Dedifferentiated amniotic fluid mesenchymal stem cell (primary cell): Measurements from ENCODE around the gene C20orf144.
"Not testable (repeated sequence)": the region's sequence is repeated elsewhere in the genome, so short reads cannot be mapped to it uniquely, and the experiment has no call there.

ENCODE experiments used
- DNase-seq: peaks from one replicate; pipeline ENCODE4 v3.0.0-alpha.2; 2016; ENCODE audit errors: extremely low spot score

The C20orf144 gene

GRCh38 chr20:33662172-33662571, at the start of gene C20orf144:
Gene C20orf144, plus strand, starts transcription at chr20:33662327. Its CDS starts 19 bp downstream, at chr20:33662346.
- no peak for DNase-seq

GRCh38 chr20:33621717-33622400, 40.3 kb upstream of the C20orf144 start:
- DNase-seq = no peak

DNA sequence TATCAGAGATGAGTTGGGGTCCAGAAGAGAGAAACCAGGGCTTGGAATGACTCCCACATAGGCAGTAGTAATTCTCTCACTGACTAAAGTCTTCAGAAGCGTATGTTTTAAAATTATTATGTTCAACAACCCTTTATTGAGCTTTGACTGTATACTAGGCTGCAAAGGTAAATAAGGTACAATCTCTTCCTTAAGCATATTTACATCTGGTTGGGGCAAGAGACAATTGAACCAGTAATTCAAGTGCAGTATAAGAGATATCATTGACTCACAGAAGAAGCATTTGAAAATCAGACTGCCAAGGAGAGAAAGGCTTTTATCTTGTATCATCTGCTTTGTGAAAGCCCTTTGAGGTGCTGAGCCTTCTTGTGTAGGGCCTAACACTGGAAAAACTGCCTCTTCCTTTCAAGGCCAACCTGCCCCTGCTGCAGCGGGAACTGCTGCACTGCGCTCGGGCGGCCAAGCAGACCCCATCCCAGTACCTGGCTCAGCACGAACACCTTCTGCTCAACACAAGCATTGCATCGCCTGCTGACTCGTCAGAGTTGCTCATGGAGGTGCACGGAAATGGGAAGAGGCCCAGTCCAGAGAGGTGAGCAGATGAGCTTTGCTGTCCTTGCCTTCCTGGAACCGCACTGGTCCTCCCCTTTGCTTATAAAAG, 39.3 kb upstream of the C20orf144 start:
- DNase-seq = no peak

GRCh38 chr20:33624399-33624798, 37.7 kb upstream of the C20orf144 start:
- no peak for DNase-seq

GRCh38 chr20:33626190-33626589, 35.9 kb upstream of the C20orf144 start:
- DNase-seq = no peak

DNA sequence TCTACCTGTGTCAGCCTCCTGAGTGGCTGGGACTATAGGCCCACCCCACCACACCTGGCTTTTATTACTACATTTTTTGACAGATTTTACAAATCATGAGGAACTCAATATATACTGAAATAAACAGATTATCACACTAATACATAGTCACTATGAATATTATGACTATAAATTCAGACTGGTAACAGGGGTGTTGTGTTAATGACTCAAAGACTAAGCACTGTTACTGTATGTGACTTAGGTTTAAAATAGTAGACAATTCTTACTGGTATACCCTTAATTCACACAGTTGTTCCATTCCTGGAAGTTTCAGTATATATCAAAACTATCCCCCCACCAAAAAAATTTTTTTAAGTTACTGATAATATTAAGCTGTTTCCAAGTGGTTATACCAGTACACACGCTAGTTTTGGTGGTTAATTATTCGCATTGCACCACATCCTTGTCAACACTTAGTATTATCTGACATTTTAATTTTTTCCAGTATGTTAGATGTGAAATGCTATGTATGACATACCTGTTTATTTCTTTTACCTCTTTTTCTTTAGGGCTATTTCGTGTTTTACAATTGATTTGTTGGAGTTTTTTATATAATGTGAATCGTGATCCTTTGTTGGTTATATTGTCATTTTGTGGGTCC, 34.4 kb upstream of the C20orf144 start:
- DNase-seq = no peak

DNA sequence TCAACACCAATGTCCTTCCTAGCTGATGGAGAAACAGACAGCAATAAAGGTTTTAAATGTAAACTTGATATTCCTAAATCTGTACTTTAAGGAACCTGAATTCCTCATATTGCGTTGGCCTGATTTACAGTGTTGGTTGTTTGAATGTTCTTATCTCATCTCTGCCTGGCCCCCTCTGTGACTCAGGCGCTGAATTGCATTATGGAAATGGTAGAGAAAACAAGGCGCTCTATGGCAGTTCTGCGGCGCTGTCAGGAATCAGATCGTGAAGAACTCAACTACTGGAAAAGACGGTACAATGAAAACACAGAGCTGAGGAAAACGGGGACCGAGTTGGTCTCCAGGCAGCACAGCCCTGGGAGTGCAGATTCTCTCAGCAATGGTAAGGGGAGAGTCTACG, 32.6 kb upstream of the C20orf144 start:
- no peak for DNase-seq

DNA sequence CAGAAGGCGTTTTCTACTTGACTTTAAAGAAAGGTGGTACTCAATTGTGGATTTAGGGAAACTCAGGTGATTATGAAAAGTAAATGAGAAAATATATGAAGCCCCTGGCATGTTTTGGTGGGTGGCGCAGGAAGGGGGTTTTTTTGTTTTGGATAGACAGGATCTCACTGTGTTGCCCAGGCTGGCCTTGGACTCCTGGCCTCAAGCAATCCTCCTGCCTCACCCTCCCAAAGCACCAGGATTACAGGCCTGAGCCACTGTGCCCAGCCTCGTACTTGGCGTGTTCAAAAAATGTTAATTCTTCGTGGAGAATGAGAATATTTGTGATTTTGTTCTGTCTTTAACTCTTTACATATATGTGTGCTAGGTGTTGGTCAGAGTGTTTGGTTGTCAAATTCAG, 32.1 kb upstream of the C20orf144 start:
- no peak for DNase-seq

GRCh38 chr20:33630507-33630906, 31.6 kb upstream of the C20orf144 start:
- DNase-seq = no peak

GRCh38 chr20:33631910-33632309, 30.2 kb upstream of the C20orf144 start:
- DNase-seq = not testable (repeated sequence)

GRCh38 chr20:33635341-33635740, 26.8 kb upstream of the C20orf144 start:
- DNase-seq = no peak

- DNase-seq = no peak
These were observed 25.4 kb upstream of the C20orf144 start for GRCh38 chr20:33636776-33637175.

- DNase-seq = no peak
These were observed 21.8 kb upstream of the C20orf144 start for GRCh38 chr20:33640287-33640686.

DNA sequence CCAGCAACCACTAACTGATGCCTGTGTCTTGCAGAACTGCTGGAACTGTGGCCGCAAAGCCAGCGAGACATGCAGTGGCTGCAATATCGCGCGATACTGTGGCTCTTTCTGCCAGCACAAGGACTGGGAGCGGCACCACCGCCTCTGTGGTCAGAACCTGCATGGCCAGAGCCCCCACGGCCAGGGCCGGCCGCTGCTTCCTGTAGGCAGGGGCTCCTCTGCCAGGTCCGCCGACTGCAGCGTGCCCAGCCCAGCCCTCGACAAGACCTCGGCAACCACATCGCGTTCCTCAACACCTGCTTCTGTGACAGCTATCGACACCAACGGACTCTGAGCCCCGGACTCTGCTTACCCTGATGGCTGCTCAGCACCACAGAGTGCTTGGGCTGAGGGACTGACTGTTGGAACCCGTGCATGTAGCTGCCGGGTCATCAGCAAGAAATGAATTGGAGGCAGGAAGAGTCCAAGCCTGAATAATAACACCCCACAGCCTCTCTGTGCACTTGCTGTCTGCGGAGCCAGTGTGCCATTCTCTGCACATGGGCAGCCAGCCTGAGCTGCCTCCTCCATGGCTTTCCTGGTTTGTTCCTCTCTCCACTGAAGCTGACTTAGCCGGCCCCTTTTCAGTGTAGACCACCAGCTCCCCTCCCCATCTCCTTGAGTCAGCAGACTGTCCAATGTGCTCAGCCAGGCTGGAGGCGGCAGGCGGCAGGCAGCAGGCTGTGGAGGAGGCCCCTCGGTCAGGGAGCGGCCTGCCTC, 17.6 kb upstream of the C20orf144 start:
- no peak for DNase-seq

DNA sequence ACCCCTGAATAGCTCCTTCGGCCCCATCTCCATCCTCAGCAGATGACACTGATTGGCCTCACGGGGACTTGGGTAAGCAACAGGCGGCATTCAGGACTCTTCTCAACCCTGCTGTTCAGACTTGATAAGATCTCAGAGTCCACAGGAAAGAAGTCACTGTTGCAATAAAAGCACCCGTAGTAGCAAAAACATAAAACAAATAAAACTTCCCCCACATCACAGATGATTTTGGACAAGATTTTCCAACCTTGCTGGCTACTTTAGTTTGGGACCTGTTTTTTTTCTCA, 17.1 kb upstream of the C20orf144 start:
- no peak for DNase-seq

DNA sequence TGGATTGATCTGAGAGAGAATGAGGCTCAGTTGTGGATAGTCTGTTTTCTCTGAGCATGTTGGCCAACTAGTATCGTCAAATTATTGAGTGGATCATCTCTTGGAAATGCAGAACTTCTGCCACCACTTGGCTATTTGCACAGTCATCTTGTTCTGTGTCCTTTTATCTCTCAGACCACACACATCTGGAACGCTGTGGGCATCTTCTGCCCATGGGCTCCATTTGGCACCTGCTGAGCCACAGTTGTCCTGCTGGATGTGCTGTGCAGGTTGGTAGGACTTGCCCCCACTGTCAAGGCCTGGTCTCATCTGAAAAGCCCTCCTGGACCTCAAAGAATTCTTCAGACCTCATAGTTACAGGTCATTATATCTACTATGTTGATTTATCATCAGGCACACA, 16.7 kb upstream of the C20orf144 start:
- DNase-seq = no peak

DNA sequence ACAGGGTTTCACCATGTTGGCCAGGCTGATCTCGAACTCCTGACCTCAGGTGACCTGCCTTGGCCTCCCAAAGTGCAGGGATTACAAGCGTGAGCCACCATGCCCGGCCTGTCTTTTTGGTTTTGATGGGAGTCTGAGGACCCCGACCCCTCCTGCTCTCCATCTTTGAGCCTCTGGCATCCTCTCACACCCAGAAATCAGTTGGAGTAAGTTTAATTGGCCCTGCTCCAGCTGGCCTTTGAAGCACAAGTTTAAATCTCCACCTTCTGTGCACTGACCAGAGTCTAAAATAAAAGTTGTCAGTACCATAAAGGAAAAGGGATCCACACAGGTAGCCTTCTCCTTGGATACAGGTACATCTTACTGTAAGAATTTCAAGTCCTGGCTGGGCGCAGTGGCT, 15.9 kb upstream of the C20orf144 start:
- DNase-seq = no peak

DNA sequence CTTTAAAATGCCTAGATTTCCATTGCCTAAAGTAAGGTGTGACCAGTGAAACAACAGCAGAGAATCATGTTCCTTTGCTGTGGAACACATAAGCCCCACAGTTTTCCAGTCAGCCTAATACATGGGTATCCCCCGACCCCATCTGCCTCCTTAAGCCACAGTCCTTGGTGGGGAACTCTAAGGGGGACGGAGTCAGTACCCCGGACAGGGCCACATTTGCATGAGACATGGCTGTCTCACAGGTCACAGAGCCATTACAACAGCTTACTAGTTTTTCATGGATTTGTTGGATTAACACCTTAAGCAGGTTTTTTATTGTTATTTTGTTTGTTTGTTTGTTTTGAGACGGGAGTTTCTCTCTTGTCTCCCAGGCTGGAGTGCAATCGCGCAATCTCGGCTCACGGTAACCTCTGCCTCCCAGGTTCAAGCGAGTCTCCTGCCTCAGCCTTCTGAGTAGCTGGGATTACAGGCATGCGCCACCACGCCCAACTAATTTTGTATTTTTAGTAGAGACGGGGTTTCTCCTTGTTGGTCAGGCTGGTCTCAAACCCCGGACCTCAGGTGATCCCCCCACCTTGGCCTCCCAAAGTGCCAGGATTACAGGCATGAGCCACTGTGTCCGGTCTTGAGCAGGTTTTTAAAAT, 15.0 kb upstream of the C20orf144 start:
- not testable (repeated sequence) for DNase-seq

- DNase-seq = no peak
These were observed 14.3 kb upstream of the C20orf144 start for GRCh38 chr20:33647603-33648395.

DNA sequence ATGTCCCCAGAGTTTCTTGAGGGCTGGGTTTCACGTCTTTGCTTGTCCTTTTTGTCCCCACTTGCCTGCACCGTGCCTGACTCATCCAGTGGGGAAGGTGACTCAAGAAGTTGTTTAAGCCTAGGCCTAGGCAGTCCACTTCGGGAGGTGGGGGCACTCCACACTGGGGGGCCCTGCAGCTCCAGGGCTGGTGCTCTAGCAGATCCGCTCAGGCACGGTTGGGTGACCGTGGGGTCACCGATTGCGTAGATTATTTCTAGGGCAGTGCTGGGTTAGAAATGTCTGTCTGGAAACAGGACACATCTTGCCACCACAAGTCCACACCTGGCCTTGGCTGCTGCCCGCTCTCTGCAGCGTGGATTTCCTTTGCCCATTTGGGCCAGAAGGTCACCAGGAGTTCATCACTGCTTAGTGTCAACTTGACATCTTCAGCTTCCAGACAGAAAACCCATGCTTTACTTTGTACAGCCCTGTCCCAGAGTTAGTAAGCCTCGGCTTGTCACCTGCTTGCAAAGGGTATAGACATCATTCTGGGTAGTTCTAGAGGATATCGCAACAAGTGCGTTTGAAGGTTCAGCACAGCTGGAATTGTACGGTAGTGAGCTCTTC, 13.6 kb upstream of the C20orf144 start:
- no peak for DNase-seq

DNA sequence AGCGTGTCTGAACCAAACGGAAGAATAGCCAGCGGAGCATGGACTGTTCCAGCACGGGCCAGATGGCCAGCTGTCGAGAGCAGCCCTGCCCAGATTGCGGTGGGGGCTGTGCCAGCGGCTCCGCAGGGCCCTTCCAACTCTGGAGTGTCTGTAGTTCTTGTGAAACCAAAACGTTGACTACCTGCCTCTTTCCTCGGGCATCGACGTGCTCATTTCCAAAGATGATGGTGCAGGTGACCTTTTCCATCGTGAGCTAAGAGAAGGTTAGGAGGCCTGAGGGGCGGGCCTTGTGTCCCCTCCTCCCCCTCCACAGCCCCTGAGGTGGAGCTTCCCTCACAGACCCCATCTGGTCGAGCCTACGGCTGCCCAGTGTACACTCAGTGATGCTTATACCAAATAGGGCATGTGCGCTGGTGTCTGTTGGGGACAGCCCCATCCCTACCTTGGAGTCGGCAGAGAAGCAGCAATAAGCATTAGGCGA, 12.9 kb upstream of the C20orf144 start:
- DNase-seq = no peak
